DND-41 (cell line): ENCODE measurements around the gene GNAS-AS1.

Experiments used
- ATAC-seq: fragments of 200-7000 bp; cut with Tn5 transposase; 3 replicates; pipeline ENCODE4 v1.9.1; 2021; ENCODE audit warnings: low read depth; ENCODE audit not compliant: insufficient read depth
- DNase-seq: peaks from one replicate; pipeline ENCODE4 v3.0.0-alpha.2; 2020
- H2AFZ ChIP-seq: 2 replicates; pipeline ENCODE4 v1.6.0; 2012; ENCODE audit warnings: low read depth, low read length
- H3K27ac ChIP-seq: 2 replicates; pipeline ENCODE4 v1.5.1; 2012; ENCODE audit warnings: low read length, inconsistent platforms
- H3K27me3 ChIP-seq: fragments of 200-600 bp; sonication (generic); 2 replicates; pipeline ENCODE4 v1.6.0; 2012; ENCODE audit warnings: low read length, mild to moderate bottlenecking, inconsistent platforms; ENCODE audit not compliant: insufficient read depth, poor library complexity
- H3K36me3 ChIP-seq: 2 replicates; pipeline ENCODE4 v1.5.1; 2012; ENCODE audit warnings: low read length, inconsistent platforms; ENCODE audit not compliant: insufficient read depth
- H3K4me1 ChIP-seq: 2 replicates; pipeline ENCODE4 v1.5.1; 2012; ENCODE audit warnings: mild to moderate bottlenecking, low read length; ENCODE audit not compliant: insufficient read depth
- H3K4me2 ChIP-seq: 2 replicates; pipeline ENCODE4 v1.6.0; 2012; ENCODE audit warnings: mild to moderate bottlenecking, moderate library complexity, low read length, inconsistent platforms; ENCODE audit not compliant: insufficient read depth
- H3K4me3 ChIP-seq, 2 experiments: fragments of 200-600 bp in 1 of 2; shearing (Covaris generic) in 1 of 2; 2 replicates each; pipeline ENCODE4 v1.5.1; 2012 to 2016; ENCODE audit warnings: inconsistent platforms in 2 of 2, low read length in 2 of 2, mild to moderate bottlenecking in 2 of 2, low read depth in 1 of 2, moderate library complexity in 1 of 2
- H3K79me2 ChIP-seq: 2 replicates; pipeline ENCODE4 v1.6.0; 2012; ENCODE audit warnings: low read length, inconsistent platforms; ENCODE audit not compliant: insufficient read depth
- H3K9ac ChIP-seq: 2 replicates; pipeline ENCODE4 v1.6.0; 2012; ENCODE audit warnings: low read depth, mild to moderate bottlenecking, inconsistent platforms, low read length, moderate library complexity
- H3K9me3 ChIP-seq: 2 replicates; pipeline ENCODE4 v1.5.1; 2012; ENCODE audit warnings: low read length, moderate library complexity, mild to moderate bottlenecking, inconsistent platforms; ENCODE audit not compliant: insufficient read depth, severe bottlenecking
- H4K20me1 ChIP-seq: 2 replicates; pipeline ENCODE4 v1.6.0; 2012; ENCODE audit warnings: low read length; ENCODE audit not compliant: insufficient read depth
- CTCF ChIP-seq: IDR thresholded peaks from 2 replicates; pipeline ENCODE4 v1.5.1; 2012; ENCODE audit warnings: borderline replicate concordance, low read length, moderate library complexity, mild to moderate bottlenecking; ENCODE audit not compliant: poor library complexity, severe bottlenecking; ENCODE audit errors: extremely low read depth
- EZH2 ChIP-seq: IDR thresholded peaks from 3 replicates; pipeline ENCODE4 v1.6.1; 2012; ENCODE audit warnings: borderline replicate concordance, low read depth, mild to moderate bottlenecking, moderate library complexity, low read length, inconsistent platforms; ENCODE audit not compliant: severe bottlenecking

The GNAS-AS1 gene

GRCh38 chr20:58828136-58828535, 22.6 kb downstream of the GNAS-AS1 start:
- no peak overlapping the region for H3K9ac ChIP-seq
- H3K4me3 ChIP-seq: no peak overlapping the region
- no peak for ATAC-seq
- TF ChIP-seq CTCF (no peak), EZH2 (no peak)
- H2AFZ ChIP-seq: no peak overlapping the region
- H3K4me2 ChIP-seq: no peak overlapping the region
- peaks cover 13% of the 10 kb centered on the region for H3K27me3 ChIP-seq
- no peaks in the 10 kb centered on the region; the same call in 1 of the 2 replicates for H4K20me1 ChIP-seq
- no peak for DNase-seq
- H3K36me3 ChIP-seq: no peaks in the 10 kb centered on the region
- H3K27ac ChIP-seq: no peak overlapping the region
- H3K9me3 ChIP-seq: no peaks in the 10 kb centered on the region
- H3K79me2 ChIP-seq: no peaks in the 10 kb centered on the region
- H3K4me1 ChIP-seq: no peaks in the 10 kb centered on the region

GRCh38 chr20:58826271-58826670, 24.4 kb downstream of the GNAS-AS1 start:
- Histone ChIP-seq H3K79me2 (no peaks in the 10 kb centered on the region), H3K36me3 (no peaks in the 10 kb centered on the region)

GRCh38 chr20:58825450-58825849, 25.3 kb downstream of the GNAS-AS1 start:
- peaks cover 2% of the 10 kb centered on the region for H3K27me3 ChIP-seq
- H3K27ac ChIP-seq: no peak overlapping the region
- H4K20me1 ChIP-seq: no peaks in the 10 kb centered on the region; the same call in 1 of the 2 replicates
- H3K36me3 ChIP-seq: no peaks in the 10 kb centered on the region
- no peak overlapping the region for H3K9ac ChIP-seq
- H2AFZ ChIP-seq: no peak overlapping the region
- H3K4me3 ChIP-seq: no peak overlapping the region
- DNase-seq (no peak), ATAC-seq (no peak)
- H3K9me3 ChIP-seq: peaks cover 2% of the 10 kb centered on the region
- no peaks in the 10 kb centered on the region for H3K79me2 ChIP-seq
- no peak overlapping the region for H3K4me2 ChIP-seq
- H3K4me1 ChIP-seq: no peaks in the 10 kb centered on the region
- no peak for TF ChIP-seq CTCF
- no peak for TF ChIP-seq EZH2

More at GRCh38 chr20:58826271-58826670, 24.4 kb downstream of the GNAS-AS1 start:
- H3K4me1 ChIP-seq: no peaks in the 10 kb centered on the region
- H3K9ac ChIP-seq: no peak overlapping the region
- ATAC-seq: no peak
- no peak overlapping the region for H3K4me2 ChIP-seq
- TF ChIP-seq CTCF: no peak
- TF ChIP-seq EZH2: no peak
- H3K9me3 ChIP-seq: no peaks in the 10 kb centered on the region
- H4K20me1 ChIP-seq: no peaks in the 10 kb centered on the region; the same call in 1 of the 2 replicates
- no peak overlapping the region for H3K4me3 ChIP-seq
- H2AFZ ChIP-seq: no peak overlapping the region
- H3K27ac ChIP-seq: no peak overlapping the region
- no peak for DNase-seq
- peaks cover 2% of the 10 kb centered on the region for H3K27me3 ChIP-seq

GRCh38 chr20:58824843-58825242, 25.9 kb downstream of the GNAS-AS1 start:
- Histone ChIP-seq H3K4me1 (no peaks in the 10 kb centered on the region), H2AFZ (no peak overlapping the region), H3K9me3 (peaks cover 5% of the 10 kb centered on the region), H3K27me3 (peaks cover 2% of the 10 kb centered on the region), H4K20me1 (no peaks in the 10 kb centered on the region; the same call in 1 of the 2 replicates), H3K27ac (no peak overlapping the region), H3K4me3 (no peak overlapping the region), H3K4me2 (no peak overlapping the region), H3K36me3 (no peaks in the 10 kb centered on the region), H3K9ac (no peak overlapping the region), H3K79me2 (no peaks in the 10 kb centered on the region)
- DNase-seq (no peak), ATAC-seq (no peak)
- TF ChIP-seq EZH2: no peak
- no peak for TF ChIP-seq CTCF
